HEK293 (cell line): ENCODE measurements around the gene PKN1.

Experiments
- CTCF ChIA-PET: fragments of 350-600 bp; formaldehyde crosslinking; extraction: SDS; loops from one replicate; lab custom pipeline; 2021; ENCODE audit warnings: antibody characterized with exemption; lab: Yijun Ruan, JAX
- POLR2A ChIA-PET: fragments of 300-600 bp; formaldehyde crosslinking; extraction: SDS; loops from one replicate; lab custom pipeline; 2020; ENCODE audit warnings: antibody characterized with exemption, inconsistent platforms; lab: Yijun Ruan, JAX
- H3K27ac ChIP-seq: fragments of 200-500 bp; sonication (Bioruptor generic); 2 replicates; pipeline ENCODE4 v1.5.1; 2014; ENCODE audit warnings: low read depth, low read length, control low read depth, inconsistent platforms; ENCODE audit errors: extremely low read depth
- H3K36me3 ChIP-seq, 2 experiments: fragments of 200-500 bp in 1 of 2; sonication (Bioruptor generic) in 1 of 2; 1 replicate in 1 of 2; 2 replicates in 1 of 2; pipeline ENCODE4 v1.5.1; 2014 to 2017; ENCODE audit warnings: inconsistent platforms in 2 of 2, low read length in 2 of 2; ENCODE audit not compliant: control insufficient read depth in 2 of 2, insufficient read depth in 1 of 2
- H3K4me1 ChIP-seq: fragments of 200-500 bp; sonication (Bioruptor generic); 2 replicates; pipeline ENCODE4 v1.5.1; 2014; ENCODE audit warnings: mild to moderate bottlenecking, low read length, inconsistent platforms; ENCODE audit not compliant: control insufficient read depth, insufficient read depth
- H3K4me3 ChIP-seq: 2 replicates; pipeline ENCODE4 v1.5.1; 2011; ENCODE audit warnings: low read depth, mild to moderate bottlenecking, control low read depth, low read length, moderate library complexity
- H3K9me3 ChIP-seq: fragments of 200-500 bp; sonication (Bioruptor generic); 2 replicates; pipeline ENCODE4 v1.5.1; 2014; ENCODE audit warnings: low read depth, low read length, inconsistent platforms; ENCODE audit not compliant: control insufficient read depth, insufficient read depth
- BCL6B ChIP-seq: fragments of 450-650 bp; formaldehyde crosslinking; IDR thresholded peaks from 2 replicates; pipeline ENCODE4 v1.5.1; 2017; ENCODE audit warnings: missing biosample characterization, missing genetic modification characterization
- KLF17 ChIP-seq: fragments of 450-650 bp; formaldehyde crosslinking; IDR thresholded peaks from 2 replicates; pipeline ENCODE4 v1.5.1; 2016; ENCODE audit warnings: missing biosample characterization, missing genetic modification characterization
- KLF8 ChIP-seq: fragments of 450-650 bp; formaldehyde crosslinking; IDR thresholded peaks from 2 replicates; pipeline ENCODE4 v1.5.1; 2016; ENCODE audit warnings: missing biosample characterization, missing genetic modification characterization
- PRDM6 ChIP-seq: fragments of 450-650 bp; formaldehyde crosslinking; IDR thresholded peaks from 2 replicates; pipeline ENCODE4 v1.5.1; 2017; ENCODE audit warnings: missing biosample characterization, missing genetic modification characterization
- SP3 ChIP-seq: fragments of 450-650 bp; formaldehyde crosslinking; IDR thresholded peaks from 2 replicates; pipeline ENCODE4 v1.5.1; 2016; ENCODE audit warnings: missing biosample characterization, missing genetic modification characterization
- SP7 ChIP-seq: fragments of 450-650 bp; formaldehyde crosslinking; IDR thresholded peaks from 2 replicates; pipeline ENCODE4 v1.5.1; 2016; ENCODE audit warnings: missing biosample characterization, missing genetic modification characterization
- ZBTB10 ChIP-seq: fragments of 450-650 bp; formaldehyde crosslinking; IDR thresholded peaks from 2 replicates; pipeline ENCODE4 v1.5.1; 2016; ENCODE audit warnings: missing biosample characterization, missing genetic modification characterization
- ZBTB17 ChIP-seq: fragments of 450-650 bp; formaldehyde crosslinking; IDR thresholded peaks from 2 replicates; pipeline ENCODE4 v1.5.1; 2016; ENCODE audit warnings: missing biosample characterization, missing genetic modification characterization
- ZBTB20 ChIP-seq: fragments of 450-650 bp; formaldehyde crosslinking; IDR thresholded peaks from 2 replicates; pipeline ENCODE4 v1.5.1; 2016; ENCODE audit warnings: missing biosample characterization, missing genetic modification characterization
- ZBTB21 ChIP-seq: fragments of 450-650 bp; formaldehyde crosslinking; IDR thresholded peaks from 2 replicates; pipeline ENCODE4 v1.5.1; 2017; ENCODE audit warnings: missing biosample characterization, missing genetic modification characterization
- ZIC2 ChIP-seq: fragments of 450-650 bp; formaldehyde crosslinking; IDR thresholded peaks from 2 replicates; pipeline ENCODE4 v1.5.1; 2016; ENCODE audit warnings: missing biosample characterization, missing genetic modification characterization
- ZNF169 ChIP-seq: fragments of 450-650 bp; formaldehyde crosslinking; IDR thresholded peaks from 2 replicates; pipeline ENCODE4 v1.5.1; 2016; ENCODE audit warnings: missing biosample characterization, missing genetic modification characterization
- ZNF214 ChIP-seq: fragments of 450-650 bp; formaldehyde crosslinking; IDR thresholded peaks from 2 replicates; pipeline ENCODE4 v1.5.1; 2017; ENCODE audit warnings: missing biosample characterization, mild to moderate bottlenecking, missing genetic modification characterization, borderline replicate concordance
- ZNF239 ChIP-seq: fragments of 450-650 bp; formaldehyde crosslinking; IDR thresholded peaks from 2 replicates; pipeline ENCODE4 v1.5.1; 2016; ENCODE audit warnings: missing biosample characterization, missing genetic modification characterization
- ZNF24 ChIP-seq: fragments of 450-650 bp; formaldehyde crosslinking; IDR thresholded peaks from 2 replicates; pipeline ENCODE4 v1.5.1; 2016; ENCODE audit warnings: missing biosample characterization, missing genetic modification characterization
- ZNF280C ChIP-seq: fragments of 450-650 bp; formaldehyde crosslinking; IDR thresholded peaks from 2 replicates; pipeline ENCODE4 v1.5.1; 2016; ENCODE audit warnings: missing biosample characterization, missing genetic modification characterization
- ZNF488 ChIP-seq: fragments of 450-650 bp; formaldehyde crosslinking; IDR thresholded peaks from 2 replicates; pipeline ENCODE4 v1.5.1; 2016; ENCODE audit warnings: missing biosample characterization, missing genetic modification characterization
- ZNF514 ChIP-seq: fragments of 450-650 bp; formaldehyde crosslinking; IDR thresholded peaks from 2 replicates; pipeline ENCODE4 v1.5.1; 2016; ENCODE audit warnings: missing biosample characterization, missing genetic modification characterization
- ZNF544 ChIP-seq: fragments of 450-650 bp; formaldehyde crosslinking; IDR thresholded peaks from 2 replicates; pipeline ENCODE4 v1.5.0; 2017; ENCODE audit warnings: missing biosample characterization, missing genetic modification characterization
- ZNF629 ChIP-seq: fragments of 450-650 bp; formaldehyde crosslinking; IDR thresholded peaks from 2 replicates; pipeline ENCODE4 v1.5.1; 2017; ENCODE audit warnings: missing biosample characterization, missing genetic modification characterization
- ZNF777 ChIP-seq: fragments of 450-650 bp; formaldehyde crosslinking; IDR thresholded peaks from 2 replicates; pipeline ENCODE4 v1.5.1; 2017; ENCODE audit warnings: missing biosample characterization, missing genetic modification characterization, borderline replicate concordance

PKN1 gene

GRCh38 chr19:14496029-14496833, 63.1 kb downstream of the PKN1 start, which contains the start of gene GIPC1 (continued):
- TF ChIP-seq ZBTB10 (tag by site-specific recombination) (peak; percentile 70), ZNF214 (tag by site-specific recombination) (no peak), ZBTB21 (tag by site-specific recombination) (peak; percentile 45), ZNF488 (tag by site-specific recombination) (no peak), PRDM6 (tag by site-specific recombination) (no peak), ZNF24 (tag by site-specific recombination) (peak; percentile 83), ZNF239 (tag by site-specific recombination) (no peak), KLF8 (peak; percentile 92), ZNF629 (tag by site-specific recombination) (peak; percentile 75), SP7 (tag by site-specific recombination) (peak; percentile 77; the same call in 1 of the 2 replicates), KLF17 (tag by site-specific recombination) (peak; percentile 83), ZNF544 (no peak), ZBTB17 (tag by site-specific recombination) (peak; percentile 72), ZBTB20 (tag by site-specific recombination) (peak; percentile 81; the same call in 1 of the 2 replicates), ZIC2 (tag by site-specific recombination) (peak; percentile 47; the same call in 1 of the 2 replicates), ZNF280C (tag by site-specific recombination) (no peak)

GRCh38 chr19:14496834-14497227, 63.7 kb downstream of the PKN1 start:
- no peak overlapping the region for H3K4me3 ChIP-seq
- no peak overlapping the region; the same call in 1 of the 2 replicates for H3K27ac ChIP-seq
- no peaks in the 10 kb centered on the region for H3K9me3 ChIP-seq
- ChIA-PET CTCF (interaction anchor here (0.6 to 3.2 kb wide), 6 partner anchors 8 to 42 kb away, joined by 3 to 23 read pairs (median 4); no protein-coding TSS in a partner anchor), POLR2A (interaction anchor here (0.5 to 3.3 kb wide), 10 partner anchors 8 to 360 kb away, joined by 3 to 45 read pairs (median 4); partner anchors contain the start of genes ASF1B, DNAJB1 and PTGER1)
- peaks cover 4 to 10% of the 10 kb centered on the region in 2 experiments; a peak in 2 of 3 replicates for H3K36me3 ChIP-seq
- H3K4me1 ChIP-seq: no peaks in the 10 kb centered on the region
- no peak for TF ChIP-seq SP3 (tag by site-specific recombination)
- no peak for TF ChIP-seq ZNF514 (tag by site-specific recombination)
- TF ChIP-seq ZNF169 (tag by site-specific recombination): no peak
- no peak for TF ChIP-seq BCL6B
- TF ChIP-seq ZNF777 (tag by site-specific recombination): peak; percentile 10; the same call in 1 of the 2 replicates
